K562 (cell line): ENCODE data around the gene TARBP1. TPM values are rescaled to one million over a fixed set of nuclear protein-coding genes. Genes with fewer than 3 reads are reported as not detected.
A peak's percentile ranks its signal among the peaks of the same experiment; 100 is the strongest.

Experiments used
- ATF7 ChIP-seq: fragments of 450-650 bp; IDR thresholded peaks from 2 replicates; pipeline ENCODE4 v1.7.1; 2014; ENCODE audit warnings: mild to moderate bottlenecking, moderate library complexity
- CEBPB ChIP-seq: fragments of 450-650 bp; IDR thresholded peaks from 2 replicates; pipeline ENCODE4 v1.6.1; 2016; ENCODE audit warnings: missing genetic modification characterization, missing compliant biosample characterization
- CTBP1 ChIP-seq: fragments of 450-650 bp; IDR thresholded peaks from 2 replicates; pipeline ENCODE4 v1.6.1; 2016; ENCODE audit warnings: borderline replicate concordance
- ILF3 ChIP-seq: fragments of 450-650 bp; IDR thresholded peaks from 2 replicates; pipeline ENCODE4 v1.6.1; 2018; ENCODE audit warnings: antibody characterized with exemption, mild to moderate bottlenecking, moderate library complexity, borderline replicate concordance
- KLF1 ChIP-seq: fragments of 450-650 bp; IDR thresholded peaks from 2 replicates; pipeline ENCODE4 v1.6.1; 2016; ENCODE audit warnings: missing genetic modification characterization, missing compliant biosample characterization
- MXD1 ChIP-seq: fragments of 250-450 bp; sonication (Bioruptor Pico); IDR thresholded peaks from 2 replicates; pipeline ENCODE4 v1.8.0; 2021; ENCODE audit warnings: borderline replicate concordance, mild to moderate bottlenecking, moderate library complexity; ENCODE audit not compliant: poor library complexity, severe bottlenecking
- NFE2 ChIP-seq: IDR thresholded peaks from 2 replicates; pipeline ENCODE4 v1.6.1; 2014; ENCODE audit warnings: antibody characterized with exemption, low read depth
- NFRKB ChIP-seq: fragments of 450-650 bp; IDR thresholded peaks from 2 replicates; pipeline ENCODE4 v1.6.1; 2016; ENCODE audit warnings: low read depth
- PHTF2 ChIP-seq: fragments of 250-450 bp; sonication (Bioruptor Pico); IDR thresholded peaks from 2 replicates; pipeline ENCODE4 v1.5.0; 2021; ENCODE audit warnings: mild to moderate bottlenecking
- POLR2AphosphoS2 ChIP-seq: IDR thresholded peaks from 2 replicates; pipeline ENCODE4 v1.6.1; 2012; ENCODE audit warnings: low read length, improper control_type of control experiment
- PTTG1 ChIP-seq: fragments of 450-650 bp; IDR thresholded peaks from 2 replicates; pipeline ENCODE4 v1.6.1; 2016; ENCODE audit warnings: low read depth, mild to moderate bottlenecking, missing genetic modification characterization, missing compliant biosample characterization
- RFX5 ChIP-seq: IDR thresholded peaks from 2 replicates; pipeline ENCODE4 v1.6.1; 2011; ENCODE audit warnings: low read depth, mild to moderate bottlenecking, improper control_type of control experiment, low read length
- SMAD3 ChIP-seq: fragments of 450-650 bp; formaldehyde crosslinking; conservative IDR thresholded peaks from 2 replicates; pipeline ENCODE4 v1.4.0; 2020; ENCODE audit warnings: mild to moderate bottlenecking
- ZFX ChIP-seq: sonication (generic); formaldehyde crosslinking; IDR thresholded peaks from 2 replicates; pipeline ENCODE4 v1.8.0; 2022; ENCODE audit warnings: mild to moderate bottlenecking, missing genetic modification reagents, moderate library complexity
- ZNF584 ChIP-seq: fragments of 200-800 bp; sonication (Bioruptor generic); IDR thresholded peaks from 2 replicates; pipeline ENCODE4 v1.6.1; 2016; ENCODE audit warnings: low read depth, mild to moderate bottlenecking, missing genetic modification characterization, missing compliant biosample characterization
- ZNF589 ChIP-seq: fragments of 200-800 bp; sonication (Bioruptor generic); IDR thresholded peaks from 2 replicates; pipeline ENCODE4 v1.6.1; 2016; ENCODE audit warnings: low read depth, missing genetic modification characterization, missing compliant biosample characterization
- ZNF644 ChIP-seq: fragments of 200-800 bp; sonication (Bioruptor generic); IDR thresholded peaks from 2 replicates; pipeline ENCODE4 v1.6.1; 2016; ENCODE audit warnings: low read depth, missing genetic modification characterization, missing compliant biosample characterization
- ZNF695 ChIP-seq: fragments of 450-650 bp; formaldehyde crosslinking; IDR thresholded peaks from 2 replicates; pipeline ENCODE4 v1.4.0; 2020; ENCODE audit warnings: mild to moderate bottlenecking, moderate library complexity
- polyA plus RNA-seq, 8 experiments: library from polyadenylated mRNA; depleted of rRNA in 4 of 8; stranded (reverse) in 5 of 8; unstranded in 3 of 8; fragments of >200 nt; fragmentation: Nextera tagmentation in 2 of 8; fragmentation: Illumina TruSeq in 1 of 8; extraction: Ambion mirVana in 2 of 8; extraction: Trizol in 1 of 8; gene quantifications; 2 replicates each; pipeline versions ENCODE4 v1.2.1 to v1.2.3, GENCODE V29; 2011 to 2014; ENCODE audit warnings: inconsistent platforms in 1 of 8, missing spikeins in 1 of 8
- total RNA-seq, 7 experiments: library from RNA; depleted of rRNA in 6 of 7; stranded (reverse); fragments of >200 nt in 6 of 7; fragmentation: Illumina TruSeq in 2 of 7; extraction: Trizol in 2 of 7; gene quantifications; 2 replicates each; pipeline versions ENCODE4 v1.2.1 to v1.2.3, GENCODE V29; 2011 to 2021; ENCODE audit warnings: low replicate concordance in 1 of 7
- TF ChIP-seq, protein P1 (sequence below), 2 experiments: fragments of 450-650 bp; IDR thresholded peaks; 2 replicates each; pipeline ENCODE4 v1.6.1; 2016; ENCODE audit warnings: mild to moderate bottlenecking in 2 of 2, borderline replicate concordance in 1 of 2, low read depth in 1 of 2, moderate library complexity in 1 of 2

The TARBP1 gene
- total and polyA plus RNA-seq, 9 of the 15 experiments (the other 6 are each of a cell fraction or from before 2014, with no cell fraction given): 8.8 to 48.0 (median 22.9) TPM

DNA sequence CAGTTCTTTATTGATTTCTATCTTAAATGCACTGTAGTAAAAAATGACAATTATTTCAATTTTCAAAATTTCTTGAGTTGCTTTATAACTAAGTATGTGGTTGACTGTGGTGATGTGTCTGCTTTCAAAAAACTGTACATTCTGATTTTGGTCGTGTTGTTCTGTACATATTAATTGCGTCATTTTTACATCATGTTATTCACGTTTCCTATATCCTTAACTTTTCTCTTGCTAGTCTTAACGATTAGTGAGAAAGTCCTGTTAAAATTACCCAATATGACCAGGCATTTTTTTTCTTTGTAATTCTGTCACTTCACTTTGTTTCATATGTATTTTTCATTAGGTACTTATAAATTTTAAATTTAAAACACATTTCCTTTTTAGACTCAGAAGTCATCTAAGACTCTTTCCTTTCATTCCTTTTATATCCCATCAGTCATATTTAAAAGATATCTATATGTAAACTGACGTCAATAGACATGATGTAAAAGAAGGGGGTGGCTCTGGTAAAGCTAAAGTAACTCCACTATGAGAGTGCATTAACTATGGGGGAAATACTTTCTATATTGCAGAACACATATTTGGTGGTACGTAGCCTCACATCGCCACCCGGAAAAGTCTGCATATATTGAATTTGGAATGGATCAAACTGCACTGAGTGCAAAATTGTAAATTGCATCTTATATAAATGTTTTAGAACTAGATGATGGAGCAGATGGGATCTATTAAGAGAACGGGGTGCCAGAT is 106.8 kb downstream of the TARBP1 start (continued):
- no peak; the same call in 1 of the 2 replicates for TF ChIP-seq ZNF584
- TF ChIP-seq CEBPB: peak; percentile 81
- no peak; the same call in 1 of the 2 replicates for TF ChIP-seq RFX5
- no peak for TF ChIP-seq NFRKB
- TF ChIP-seq KLF1 (tag): no peak
- TF ChIP-seq ATF7: peak; percentile 54; the same call in 1 of the 2 replicates
- TF ChIP-seq ILF3: 0 out of 2 replicates have a peak, but pooled peaks have one; percentile 55
- TF ChIP-seq SMAD3 (CRISPR knock-in tag): no peak
- no peak for TF ChIP-seq PHTF2 (CRISPR knock-in tag)
- TF ChIP-seq ZNF589 (CRISPR knock-in tag): no peak
- 0 out of 2 replicates have a peak, but pooled peaks have one; percentile 20 for TF ChIP-seq NFE2
- no peak for TF ChIP-seq ZNF695 (CRISPR knock-in tag)
- TF ChIP-seq, protein P1, sequence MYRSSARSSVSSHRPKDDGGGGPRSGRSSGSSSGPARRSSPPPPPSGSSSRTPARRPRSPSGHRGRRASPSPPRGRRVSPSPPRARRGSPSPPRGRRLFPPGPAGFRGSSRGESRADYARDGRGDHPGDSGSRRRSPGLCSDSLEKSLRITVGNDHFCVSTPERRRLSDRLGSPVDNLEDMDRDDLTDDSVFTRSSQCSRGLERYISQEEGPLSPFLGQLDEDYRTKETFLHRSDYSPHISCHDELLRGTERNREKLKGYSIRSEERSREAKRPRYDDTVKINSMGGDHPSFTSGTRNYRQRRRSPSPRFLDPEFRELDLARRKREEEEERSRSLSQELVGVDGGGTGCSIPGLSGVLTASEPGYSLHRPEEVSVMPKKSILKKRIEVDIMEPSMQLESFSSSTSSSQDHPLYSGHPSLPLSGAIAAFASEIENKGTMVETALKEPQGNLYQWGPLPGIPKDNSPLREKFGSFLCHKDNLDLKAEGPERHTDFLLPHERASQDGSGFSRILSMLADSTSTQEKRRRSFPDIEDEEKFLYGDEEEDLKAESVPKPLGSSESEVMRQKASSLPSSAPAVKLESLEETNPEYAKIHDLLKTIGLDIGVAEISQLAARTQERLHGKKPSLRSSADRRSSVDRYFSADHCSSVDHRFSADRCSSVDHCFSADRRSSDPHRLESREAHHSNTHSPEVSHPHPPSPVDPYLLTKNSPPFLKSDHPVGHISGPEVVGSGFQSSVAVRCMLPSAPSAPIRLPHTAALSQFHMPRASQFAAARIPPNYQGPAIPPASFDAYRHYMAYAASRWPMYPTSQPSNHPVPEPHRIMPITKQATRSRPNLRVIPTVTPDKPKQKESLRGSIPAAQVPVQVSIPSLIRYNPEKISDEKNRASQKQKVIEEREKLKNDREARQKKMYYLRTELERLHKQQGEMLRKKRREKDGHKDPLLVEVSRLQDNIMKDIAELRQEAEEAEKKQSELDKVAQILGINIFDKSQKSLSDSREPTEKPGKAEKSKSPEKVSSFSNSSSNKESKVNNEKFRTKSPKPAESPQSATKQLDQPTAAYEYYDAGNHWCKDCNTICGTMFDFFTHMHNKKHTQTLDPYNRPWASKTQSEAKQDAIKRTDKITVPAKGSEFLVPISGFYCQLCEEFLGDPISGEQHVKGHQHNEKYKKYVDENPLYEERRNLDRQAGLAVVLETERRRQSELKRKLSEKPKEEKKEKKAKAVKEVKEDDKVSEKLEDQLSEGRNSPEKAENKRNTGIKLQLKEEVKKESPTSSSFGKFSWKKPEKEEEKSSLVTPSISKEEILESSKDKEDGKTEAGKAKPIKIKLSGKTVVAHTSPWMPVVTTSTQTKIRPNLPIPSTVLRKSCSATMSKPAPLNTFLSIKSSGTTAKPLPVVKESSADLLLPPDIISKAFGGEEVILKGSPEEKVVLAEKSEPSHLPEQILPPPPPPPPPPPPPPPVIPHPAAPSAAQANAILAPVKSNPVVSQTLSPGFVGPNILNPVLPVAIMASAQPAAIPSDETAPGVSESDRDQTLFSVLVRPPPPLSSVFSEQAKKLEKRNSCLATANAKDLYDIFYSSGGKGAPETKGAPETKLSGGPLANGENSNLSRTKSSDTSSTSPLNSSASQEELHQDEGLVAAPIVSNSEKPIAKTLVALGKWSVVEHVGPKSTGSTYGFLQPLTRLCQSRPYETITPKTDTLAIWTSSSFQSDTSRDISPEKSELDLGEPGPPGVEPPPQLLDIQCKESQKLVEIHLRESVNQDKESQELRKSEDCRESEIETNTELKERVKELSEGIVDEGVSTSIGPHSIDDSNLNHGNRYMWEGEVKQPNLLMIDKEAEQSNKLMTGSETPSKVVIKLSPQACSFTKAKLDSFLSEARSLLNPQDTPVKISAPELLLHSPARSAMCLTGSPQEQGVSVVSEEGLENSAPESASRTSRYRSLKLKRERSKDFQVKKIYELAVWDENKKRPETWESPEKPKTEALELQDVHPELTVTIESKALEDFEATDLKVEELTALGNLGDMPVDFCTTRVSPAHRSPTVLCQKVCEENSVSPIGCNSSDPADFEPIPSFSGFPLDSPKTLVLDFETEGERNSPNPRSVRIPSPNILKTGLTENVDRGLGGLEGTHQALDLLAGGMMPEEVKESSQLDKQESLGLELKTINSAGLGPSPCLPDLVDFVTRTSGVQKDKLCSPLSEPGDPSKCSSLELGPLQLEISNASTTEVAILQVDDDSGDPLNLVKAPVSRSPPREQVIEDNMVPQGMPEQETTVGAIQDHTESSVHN (IDR thresholded peaks at IDR 0.05; ENCODE audit: borderline replicate concordance in 1 of 2, low read depth in 1 of 2): no peak
- 0 out of 2 replicates have a peak, but pooled peaks have one; percentile 16 for TF ChIP-seq ZNF644 (tag)
- no peak for TF ChIP-seq MXD1 (CRISPR knock-in tag)
- TF ChIP-seq ZFX: no peak
- TF ChIP-seq PTTG1 (tag): no peak
- no peak for TF ChIP-seq CTBP1
- no peak for TF ChIP-seq POLR2AphosphoS2
